ENCODE results near the gene EDC3.

Gene EDC3

DNA sequence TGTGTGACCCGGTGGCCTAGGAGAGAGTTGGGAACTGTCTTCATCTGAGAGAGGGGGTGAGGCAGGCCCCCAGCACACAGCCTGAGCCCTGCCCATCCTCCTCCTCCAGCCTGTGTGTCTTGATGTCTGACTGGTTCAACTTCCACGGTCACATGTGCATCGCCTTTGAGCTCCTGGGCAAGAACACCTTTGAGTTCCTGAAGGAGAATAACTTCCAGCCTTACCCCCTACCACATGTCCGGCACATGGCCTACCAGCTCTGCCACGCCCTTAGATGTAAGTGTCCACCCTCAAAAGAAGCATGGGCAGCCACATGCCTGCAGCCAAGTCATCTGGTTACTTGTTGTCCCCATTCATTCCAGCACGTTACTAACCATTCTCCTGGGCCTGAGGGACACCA lies 70.1 kb downstream of the EDC3 start:
- TF ChIP-seq, protein P1, sequence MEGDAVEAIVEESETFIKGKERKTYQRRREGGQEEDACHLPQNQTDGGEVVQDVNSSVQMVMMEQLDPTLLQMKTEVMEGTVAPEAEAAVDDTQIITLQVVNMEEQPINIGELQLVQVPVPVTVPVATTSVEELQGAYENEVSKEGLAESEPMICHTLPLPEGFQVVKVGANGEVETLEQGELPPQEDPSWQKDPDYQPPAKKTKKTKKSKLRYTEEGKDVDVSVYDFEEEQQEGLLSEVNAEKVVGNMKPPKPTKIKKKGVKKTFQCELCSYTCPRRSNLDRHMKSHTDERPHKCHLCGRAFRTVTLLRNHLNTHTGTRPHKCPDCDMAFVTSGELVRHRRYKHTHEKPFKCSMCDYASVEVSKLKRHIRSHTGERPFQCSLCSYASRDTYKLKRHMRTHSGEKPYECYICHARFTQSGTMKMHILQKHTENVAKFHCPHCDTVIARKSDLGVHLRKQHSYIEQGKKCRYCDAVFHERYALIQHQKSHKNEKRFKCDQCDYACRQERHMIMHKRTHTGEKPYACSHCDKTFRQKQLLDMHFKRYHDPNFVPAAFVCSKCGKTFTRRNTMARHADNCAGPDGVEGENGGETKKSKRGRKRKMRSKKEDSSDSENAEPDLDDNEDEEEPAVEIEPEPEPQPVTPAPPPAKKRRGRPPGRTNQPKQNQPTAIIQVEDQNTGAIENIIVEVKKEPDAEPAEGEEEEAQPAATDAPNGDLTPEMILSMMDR (IDR thresholded peaks at IDR 0.05; ENCODE audit: insufficient read depth, missing control alignments) = no peak
- FAIRE-seq (no peak), DNase-seq (ENCODE audit: insufficient read length, low spot score) (no peak)

DNA sequence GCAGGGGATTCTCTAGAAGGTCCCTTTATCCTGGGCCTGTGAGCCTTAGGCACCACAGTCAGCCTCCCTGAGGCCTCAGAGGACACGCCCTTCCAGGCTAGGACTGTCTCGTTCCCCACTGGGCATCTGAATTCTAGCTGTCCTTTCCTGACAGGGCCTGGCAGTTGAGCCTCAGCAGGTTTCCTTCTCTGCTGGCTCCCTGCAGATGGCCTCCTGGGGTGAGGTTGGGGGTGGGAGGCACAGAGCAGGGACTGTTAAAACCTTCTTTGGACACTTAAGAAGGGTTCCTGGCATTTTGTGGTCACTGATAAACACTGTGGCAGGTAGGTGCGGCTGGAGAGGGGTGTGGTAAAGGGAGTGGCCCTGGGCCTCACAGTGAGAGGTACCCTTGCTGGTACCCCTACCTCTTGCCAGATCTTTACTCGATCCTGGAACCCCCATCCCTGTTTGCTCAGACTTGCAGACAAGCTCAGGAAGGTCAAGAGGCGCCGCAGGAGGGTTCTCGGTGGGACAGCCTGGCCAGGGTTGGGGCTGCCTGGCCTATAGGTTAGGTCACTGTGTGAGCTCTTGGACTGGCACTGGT lies 71.7 kb downstream of the EDC3 start:
- DNase-seq (ENCODE audit: insufficient read length, low spot score) = no peak
- TF ChIP-seq, protein P1 (IDR thresholded peaks at IDR 0.05; ENCODE audit: insufficient read depth, missing control alignments) = no peak
- FAIRE-seq = no peak

- FAIRE-seq = no peak
- TF ChIP-seq, protein P1 (IDR thresholded peaks at IDR 0.05; ENCODE audit: insufficient read depth, missing control alignments) = no peak
- DNase-seq (ENCODE audit: insufficient read length, low spot score) = no peak
These were observed 73.1 kb downstream of the EDC3 start for GRCh38 chr15:74622758-74623157.

DNA sequence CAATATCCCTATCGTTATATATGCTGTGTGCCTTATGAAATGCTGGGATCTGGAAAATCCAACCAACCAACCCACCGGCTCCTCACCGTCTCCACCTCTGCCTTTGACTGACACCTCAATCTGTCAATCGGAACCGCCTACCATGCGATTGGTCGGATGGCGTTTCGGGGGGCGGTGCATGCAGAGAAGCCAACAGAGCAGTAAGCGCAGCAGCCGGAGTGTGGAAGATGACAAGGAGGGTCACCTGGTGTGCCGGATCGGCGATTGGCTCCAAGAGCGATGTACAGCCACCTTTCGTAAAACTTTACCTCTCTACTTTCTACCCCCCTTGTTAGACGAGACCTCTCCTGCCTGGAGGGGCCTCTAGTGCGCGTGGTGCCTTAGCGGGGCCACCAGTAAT lies 73.9 kb downstream of the EDC3 start:
- no peak for FAIRE-seq
- no peak for DNase-seq (ENCODE audit: insufficient read length, low spot score)
- TF ChIP-seq, protein P1 (IDR thresholded peaks at IDR 0.05; ENCODE audit: insufficient read depth, missing control alignments) = no peak

- TF ChIP-seq, protein P1 (IDR thresholded peaks at IDR 0.05; ENCODE audit: insufficient read depth, missing control alignments) = no peak
- no peak for FAIRE-seq
- DNase-seq (ENCODE audit: insufficient read length, low spot score) = no peak
These were observed 74.3 kb downstream of the EDC3 start for GRCh38 chr15:74621546-74621920.

- TF ChIP-seq, protein P1 (IDR thresholded peaks at IDR 0.05; ENCODE audit: insufficient read depth, missing control alignments) = peak; percentile 100
- DNase-seq (ENCODE audit: insufficient read length, low spot score) (peak; percentile 97), FAIRE-seq (no peak)
These were observed 74.9 kb downstream of the EDC3 start for GRCh38 chr15:74620636-74621545.

Data from D721Med (cell line).